HG03066 (cell line): ENCODE measurements around the gene GPR146.
A peak's percentile ranks its signal among the peaks of the same experiment; 100 is the strongest.

ENCODE experiments used
- ATAC-seq: cut with Tn5 transposase; IDR thresholded peaks from one replicate; pipeline ENCODE4 v1.9.1; 2021; ENCODE audit warnings: low read depth; ENCODE audit not compliant: unreplicated experiment

GPR146 gene

DNA sequence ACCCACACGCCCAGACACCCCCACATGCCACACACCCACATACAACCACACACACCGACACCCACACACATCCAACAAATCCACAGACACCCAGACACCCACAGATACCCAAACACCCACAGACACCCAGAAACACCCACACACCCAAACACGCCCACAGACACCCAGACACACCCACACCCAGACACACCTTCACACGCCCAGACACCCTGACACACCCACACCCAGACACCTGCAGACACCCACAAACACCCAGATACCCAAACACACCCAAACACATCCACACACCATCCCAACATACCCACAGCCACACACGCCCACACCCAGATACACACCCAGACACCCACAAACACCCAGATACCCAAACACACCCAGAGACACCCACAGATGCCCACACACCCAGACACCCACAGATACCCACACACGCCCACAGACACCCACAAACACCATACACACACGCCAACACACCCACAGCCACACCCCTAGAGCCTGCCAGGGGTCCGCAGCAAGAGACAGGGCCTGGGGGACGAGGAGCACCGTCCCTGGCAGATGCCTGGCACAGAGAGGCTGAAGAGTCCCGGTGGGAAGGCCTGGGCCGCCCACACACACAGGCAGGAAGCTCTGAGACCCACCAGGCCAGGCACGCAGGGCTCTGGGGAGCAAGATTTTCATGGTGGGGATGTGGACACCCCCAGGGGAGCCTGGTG is 32.9 kb upstream of the GPR146 start:
- no peak for ATAC-seq

DNA sequence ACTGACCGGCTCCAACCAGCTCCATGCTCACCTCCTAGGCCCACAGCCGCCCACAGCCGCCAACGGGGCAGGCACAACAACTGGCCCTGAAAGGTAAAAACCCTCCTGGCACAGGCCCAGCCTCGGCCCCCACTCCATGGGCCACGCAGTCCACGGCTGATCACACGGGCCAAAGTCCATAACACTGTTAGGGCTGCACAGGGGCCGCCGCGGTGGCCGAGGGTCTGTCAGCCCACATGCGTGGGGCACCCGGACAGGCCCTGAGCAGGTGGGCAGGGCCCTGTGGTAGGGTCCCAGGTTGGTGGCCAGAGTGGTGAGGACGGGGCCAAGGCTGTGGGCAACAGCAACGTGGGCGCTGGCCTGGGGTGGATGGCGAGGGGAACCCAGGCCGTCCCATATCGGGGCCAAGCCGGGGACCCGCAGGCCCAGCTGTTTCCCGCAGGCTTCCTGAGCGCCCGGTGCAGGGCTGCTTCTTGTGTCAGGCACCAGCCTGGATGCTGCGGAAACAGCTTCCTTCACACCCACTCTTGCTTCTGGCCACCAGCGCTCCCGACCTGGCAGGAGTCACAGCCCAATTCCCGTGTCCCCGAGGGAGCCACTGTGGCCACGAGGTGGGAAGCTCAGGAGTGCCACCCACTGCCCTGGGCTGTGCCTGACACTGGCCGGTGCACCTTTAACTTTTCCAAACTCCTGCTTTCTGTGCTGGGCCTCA is 32.2 kb upstream of the GPR146 start:
- no peak for ATAC-seq

DNA sequence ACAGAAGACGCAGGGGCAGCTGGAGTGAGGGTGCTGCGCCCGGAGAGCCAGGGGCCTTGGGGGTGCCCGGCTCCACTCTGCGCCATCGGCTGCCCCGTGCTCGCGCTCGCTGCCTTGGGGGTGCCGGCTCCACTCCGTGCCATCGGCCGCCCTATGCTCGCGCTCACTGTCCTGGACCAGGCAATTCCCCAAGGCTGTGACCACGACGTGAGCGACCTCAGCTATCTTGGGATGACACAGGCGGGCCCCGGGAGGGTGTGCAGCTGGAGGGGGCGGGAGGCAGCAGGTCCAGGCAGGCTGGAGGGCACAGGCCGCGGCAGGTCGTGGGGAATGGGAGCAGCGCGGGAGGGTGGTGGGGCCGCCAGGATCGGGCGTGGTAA is 31.6 kb upstream of the GPR146 start:
- no peak for ATAC-seq

DNA sequence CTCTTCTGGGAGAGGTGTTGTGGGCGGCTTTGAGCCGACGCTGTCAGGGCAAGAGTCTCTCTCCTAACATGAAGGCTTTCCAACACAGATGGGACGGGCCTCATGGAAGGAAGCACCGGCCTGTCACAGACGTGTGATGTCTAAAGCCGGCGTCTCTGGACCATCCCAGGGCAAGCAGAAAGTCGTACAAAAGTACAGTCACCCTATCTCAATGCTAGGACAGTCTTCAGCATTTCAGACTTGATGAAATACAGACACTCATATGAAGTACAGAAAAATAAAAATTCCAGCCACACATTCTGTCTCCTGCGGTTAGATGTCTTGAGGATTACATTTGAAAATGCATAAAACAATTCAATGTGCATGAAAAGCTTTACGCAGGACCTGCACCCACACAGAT is 30.8 kb upstream of the GPR146 start:
- ATAC-seq, result no peak

DNA sequence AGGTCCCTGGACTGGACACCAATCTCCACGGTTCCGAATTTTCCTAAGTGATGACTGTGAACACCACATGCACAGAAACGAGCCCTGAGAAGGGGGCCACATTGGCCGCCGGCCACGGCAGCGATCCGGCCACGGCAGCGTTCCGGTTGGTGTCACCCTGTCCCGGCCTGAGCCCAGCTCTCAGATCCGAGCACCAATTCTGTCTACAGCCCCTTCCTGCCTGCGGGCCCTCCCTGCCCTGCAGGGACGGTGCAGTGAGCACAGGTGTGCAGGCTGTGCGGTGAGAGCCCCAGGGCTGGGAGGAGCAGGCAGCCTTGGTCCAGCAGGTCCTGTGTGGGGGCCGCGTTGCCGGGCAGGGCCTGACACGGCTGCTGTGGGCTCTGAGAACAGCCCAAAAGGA is 29.7 kb upstream of the GPR146 start:
- no peak for ATAC-seq

DNA sequence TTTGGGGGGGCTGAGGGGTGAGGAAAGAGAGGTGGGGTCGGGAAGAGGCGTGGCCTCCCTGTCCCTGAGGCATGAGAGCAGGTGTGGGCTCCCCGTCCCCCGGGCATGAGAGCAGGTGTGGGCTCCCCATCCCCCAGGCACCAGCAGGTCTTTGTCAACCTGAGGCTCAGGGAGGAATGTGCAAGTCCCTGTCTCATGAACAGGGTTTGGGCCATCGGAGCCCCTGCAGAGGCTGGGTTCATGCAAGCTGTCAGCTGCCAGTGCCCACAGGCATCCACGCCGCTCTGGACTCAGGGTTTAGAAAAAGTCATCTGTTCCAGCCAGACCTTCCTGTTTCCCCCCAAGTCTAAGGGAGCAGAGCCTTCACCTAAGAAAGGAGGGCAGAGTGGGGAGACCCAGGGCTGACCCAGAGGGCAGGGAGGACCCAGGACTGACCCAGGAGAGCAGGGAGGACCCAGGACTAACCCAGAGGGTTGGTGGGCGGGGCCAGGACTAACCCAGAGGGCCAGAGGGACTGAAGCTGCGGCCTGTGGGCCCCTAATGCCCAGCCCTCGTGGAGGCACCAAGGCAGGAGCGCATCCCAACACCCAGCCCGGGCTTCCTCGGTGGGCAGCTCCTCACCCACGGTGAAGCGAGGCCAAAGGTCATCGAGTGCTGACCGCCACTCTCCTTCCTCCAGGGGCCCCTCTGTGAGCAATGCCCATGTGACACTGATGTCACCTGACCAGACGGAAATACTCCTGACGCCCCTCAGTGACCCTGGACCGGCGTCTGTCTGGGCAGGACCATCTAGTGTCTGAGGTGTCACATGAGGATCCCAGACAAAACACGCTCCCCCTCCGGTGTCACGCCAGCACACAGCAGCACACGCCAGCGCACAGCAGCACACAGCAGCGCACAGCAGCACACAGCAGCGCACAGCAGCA is 28.9 kb upstream of the GPR146 start:
- no peak for ATAC-seq

DNA sequence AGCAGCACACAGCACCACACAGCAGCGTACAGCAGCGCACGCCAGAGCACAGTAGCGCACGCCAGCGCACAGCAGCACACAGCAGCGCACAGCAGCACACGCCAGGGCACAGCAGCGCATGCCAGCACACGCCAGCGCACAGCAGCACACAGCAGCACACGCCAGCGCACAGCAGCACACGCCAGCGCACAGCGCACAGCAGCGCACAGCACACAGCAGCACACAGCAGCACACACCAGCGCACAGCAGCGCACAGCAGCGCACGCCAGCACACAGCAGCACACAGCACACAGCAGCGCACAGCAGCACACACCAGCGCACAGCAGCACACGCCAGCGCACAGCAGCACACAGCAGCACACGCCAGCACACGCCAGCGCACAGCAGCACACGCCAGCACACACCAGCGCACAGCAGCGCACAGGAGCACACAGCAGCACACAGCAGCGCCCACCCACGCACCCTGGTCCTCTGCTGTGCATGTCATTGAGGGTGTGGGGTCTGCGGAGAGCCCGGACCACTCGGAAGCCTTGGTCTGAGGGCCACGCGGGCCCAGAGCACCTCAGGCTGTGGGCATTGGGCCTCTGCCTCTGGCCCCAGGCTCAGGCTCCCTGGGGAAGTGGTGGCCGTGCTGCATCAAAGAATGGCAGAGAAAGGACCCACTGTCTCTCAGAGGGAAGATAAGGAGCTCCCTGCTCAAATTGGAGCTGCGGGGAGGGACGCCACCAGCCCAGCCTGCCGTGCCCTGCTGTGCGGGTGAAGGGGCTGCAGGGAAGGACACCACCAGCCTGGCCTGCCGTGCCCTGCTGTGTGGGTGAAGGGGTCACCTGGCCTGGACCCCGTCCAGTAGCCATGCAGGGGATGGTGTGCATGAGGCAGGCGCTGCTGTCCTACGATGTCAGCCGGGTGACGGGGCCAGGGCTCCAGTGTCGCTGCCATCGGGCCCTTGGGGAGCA is 27.5 kb upstream of the GPR146 start:
- ATAC-seq, result no peak

DNA sequence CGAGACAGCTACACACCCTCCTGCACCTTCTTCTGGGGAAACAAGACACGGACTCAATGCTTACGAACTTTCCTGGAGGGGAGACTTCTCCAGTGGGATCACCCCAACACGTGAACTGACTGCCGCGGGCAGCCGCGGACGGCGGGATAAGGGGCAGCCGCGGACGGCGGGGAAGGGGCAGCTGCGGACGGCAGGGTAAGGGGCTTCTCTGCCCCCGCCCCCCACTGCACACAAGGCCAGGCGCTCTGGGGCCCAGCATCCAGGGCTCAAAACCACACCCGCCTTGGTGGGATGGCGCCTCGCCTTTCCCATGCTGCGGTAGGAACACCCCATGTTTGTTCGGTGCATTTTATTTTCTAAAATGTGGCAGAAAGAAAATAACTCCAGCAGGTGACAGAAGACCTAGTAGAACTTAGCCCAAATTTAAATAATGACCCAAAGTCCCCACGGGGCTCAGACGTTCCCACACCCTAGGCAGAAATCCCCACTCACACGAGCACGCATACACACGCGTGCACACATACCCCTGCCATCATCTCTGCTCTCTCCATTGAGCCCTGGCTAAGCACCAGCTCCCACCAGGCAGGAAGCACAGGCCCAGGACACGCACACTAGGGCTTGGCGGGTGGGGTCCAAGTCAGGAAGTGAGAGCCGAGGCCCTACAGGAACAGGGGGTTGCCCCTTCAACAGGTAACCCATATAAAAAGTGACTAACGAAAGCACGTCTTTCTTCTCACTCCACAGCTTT is 26.6 kb upstream of the GPR146 start:
- no peak for ATAC-seq

DNA sequence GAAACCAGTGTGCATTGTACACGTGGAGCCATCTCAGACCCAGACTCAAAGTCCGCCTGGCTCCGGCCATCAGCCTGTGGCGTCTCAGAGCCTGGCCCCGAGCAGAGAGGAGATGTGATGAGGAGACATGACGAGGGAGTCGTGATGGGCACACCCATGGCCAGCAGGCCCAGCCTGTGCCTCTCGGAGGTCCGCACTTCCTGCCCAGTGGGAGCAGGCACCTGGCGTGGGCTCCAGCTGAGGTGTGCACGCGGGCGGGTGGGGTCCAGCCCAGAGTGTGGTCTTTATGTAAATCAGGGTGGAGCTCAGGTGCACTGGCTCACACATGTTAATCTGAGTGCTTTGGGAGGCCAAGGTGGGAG is 26.0 kb upstream of the GPR146 start:
- no peak for ATAC-seq

DNA sequence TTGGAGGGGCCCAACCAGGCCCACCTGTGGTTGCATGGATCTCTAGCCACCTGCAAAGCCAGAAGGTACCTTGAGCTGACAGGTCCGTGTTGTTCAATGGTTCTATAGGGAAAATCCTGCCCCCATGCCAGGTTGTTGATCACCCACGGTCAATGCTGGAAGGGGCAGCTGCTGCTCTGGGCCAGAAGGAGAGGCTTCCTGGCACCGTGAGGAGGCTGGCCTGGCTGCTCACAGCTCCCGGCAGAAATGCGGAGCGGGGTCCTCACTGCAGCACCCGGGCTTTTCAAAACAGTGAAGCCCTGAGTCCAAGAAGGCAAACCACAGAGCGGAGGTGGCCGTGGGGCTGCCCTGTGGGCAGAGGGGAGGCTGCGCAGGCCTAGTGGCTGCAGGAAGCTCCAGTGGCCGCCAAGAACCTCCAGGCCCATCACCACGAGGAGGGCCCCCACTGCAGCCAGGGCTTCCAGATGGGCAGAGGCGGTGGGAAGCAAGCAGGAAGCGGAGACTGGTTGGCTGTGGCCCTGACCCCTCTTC is 25.0 kb upstream of the GPR146 start:
- ATAC-seq, result no peak

DNA sequence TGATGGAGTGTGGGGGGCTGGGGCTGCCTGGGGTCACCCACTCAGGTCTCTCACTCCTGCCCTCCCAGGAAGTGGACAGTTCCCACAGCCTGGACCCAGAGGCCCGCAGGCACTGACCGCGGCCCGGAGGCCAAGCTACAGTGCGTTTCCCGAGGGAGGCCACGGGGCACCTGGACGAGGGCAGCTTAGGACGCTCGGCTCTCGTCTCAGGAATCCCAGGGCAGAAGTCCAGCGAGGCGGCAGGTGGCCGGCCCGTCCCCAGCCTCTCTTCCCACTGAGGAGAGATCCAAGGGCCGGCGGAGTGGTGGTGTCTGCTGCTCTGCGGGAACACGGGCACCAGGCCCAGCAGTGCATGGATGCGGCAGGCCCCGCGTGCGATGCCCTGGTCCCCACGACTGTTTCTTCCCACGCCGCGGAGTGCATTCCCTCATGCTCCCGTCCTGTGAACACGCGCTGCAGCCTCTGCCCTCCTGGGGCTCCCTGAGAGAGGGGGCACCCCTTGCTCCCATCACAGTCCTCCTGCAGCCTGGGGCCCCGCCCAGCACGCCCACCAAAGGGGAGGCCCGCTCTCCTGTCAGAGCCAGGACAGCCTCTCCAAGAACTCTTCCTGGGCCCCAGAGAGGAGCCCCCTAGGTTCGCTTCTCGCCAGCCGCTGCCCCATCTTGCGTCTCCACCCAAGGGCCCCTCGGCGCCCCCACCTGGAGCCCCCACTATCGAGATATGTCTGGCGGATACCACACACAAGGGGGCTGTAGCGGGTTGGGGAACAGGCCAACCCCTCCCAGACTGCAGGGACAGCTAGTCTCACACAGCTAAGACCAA is 24.3 kb upstream of the GPR146 start:
- ATAC-seq, result no peak

DNA sequence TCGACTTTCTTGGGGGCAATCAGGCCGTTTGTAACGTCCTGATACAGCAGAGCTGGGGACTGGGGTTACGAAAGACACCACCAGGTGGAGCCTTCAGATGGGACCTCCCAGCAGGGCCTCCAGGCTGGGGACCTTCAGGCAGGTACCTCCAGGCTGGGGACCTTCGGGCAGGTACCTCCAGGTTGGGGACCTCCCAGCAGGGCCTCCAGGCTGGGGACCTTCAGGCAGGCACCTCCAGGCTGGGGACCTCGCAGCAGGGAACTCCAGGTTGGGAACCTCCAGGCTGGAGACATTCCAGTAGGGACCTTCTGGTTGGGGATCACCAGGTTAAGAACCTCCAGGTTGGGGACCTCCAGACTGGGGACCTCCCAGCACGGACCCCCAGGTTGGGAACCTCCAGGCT is 23.5 kb upstream of the GPR146 start:
- ATAC-seq, result no peak

DNA sequence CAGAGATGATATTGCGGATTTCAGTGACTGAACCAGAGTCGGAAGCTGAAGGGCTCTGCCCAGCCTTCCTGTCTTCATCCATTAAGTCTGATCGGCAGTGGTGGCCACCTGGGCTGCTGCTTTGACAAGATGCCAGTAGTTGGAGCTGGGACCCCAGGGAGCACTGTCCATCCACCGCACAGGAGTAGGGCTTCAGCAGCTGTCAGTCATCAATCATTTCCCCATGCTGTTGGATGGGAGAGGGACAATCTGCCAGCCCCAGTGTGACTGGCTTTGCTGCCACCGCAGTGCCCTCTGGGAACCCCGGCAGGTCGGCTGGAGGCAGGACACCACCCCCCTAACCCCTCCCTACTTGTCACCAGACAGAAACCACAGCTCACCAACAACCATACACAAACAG is 23.0 kb upstream of the GPR146 start:
- no peak for ATAC-seq

DNA sequence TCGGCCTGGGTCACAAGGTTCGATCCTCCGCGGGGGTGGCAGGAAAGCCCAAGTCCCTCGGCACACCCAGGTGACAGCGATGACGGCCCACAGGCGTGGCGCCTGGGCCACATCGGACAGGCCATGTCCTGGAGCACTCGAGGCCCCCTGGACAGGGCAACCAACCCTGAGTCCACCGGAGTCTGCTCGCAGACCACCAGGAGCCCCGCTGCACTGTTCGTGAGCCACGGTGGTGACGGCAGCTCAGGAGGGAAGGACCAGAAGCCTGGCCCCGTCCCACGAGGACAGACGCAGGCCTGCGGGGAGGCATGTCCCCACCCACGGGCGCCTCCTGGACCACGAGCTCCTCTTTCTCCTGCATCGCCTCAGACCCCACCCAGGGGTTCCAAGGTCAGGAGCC is 22.4 kb upstream of the GPR146 start:
- no peak for ATAC-seq

DNA sequence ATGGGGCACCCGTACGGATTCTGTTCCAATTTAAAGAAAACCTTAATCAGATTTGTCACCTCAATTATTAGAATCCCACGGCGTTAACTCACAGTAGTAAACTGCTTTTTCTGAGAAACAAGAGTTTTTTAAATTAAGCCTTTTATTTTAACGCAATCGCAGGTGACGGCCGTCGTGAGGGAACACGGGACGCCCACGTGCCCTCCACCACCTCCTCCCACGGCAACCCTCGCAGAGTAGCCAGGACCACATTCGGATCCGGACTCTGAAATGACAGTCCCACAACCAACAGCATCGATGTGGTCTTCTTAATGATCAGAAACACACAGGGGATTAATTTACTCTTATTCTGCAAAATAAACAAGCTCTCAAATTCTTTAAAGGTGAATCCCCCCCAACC is 22.0 kb upstream of the GPR146 start:
- no peak for ATAC-seq

DNA sequence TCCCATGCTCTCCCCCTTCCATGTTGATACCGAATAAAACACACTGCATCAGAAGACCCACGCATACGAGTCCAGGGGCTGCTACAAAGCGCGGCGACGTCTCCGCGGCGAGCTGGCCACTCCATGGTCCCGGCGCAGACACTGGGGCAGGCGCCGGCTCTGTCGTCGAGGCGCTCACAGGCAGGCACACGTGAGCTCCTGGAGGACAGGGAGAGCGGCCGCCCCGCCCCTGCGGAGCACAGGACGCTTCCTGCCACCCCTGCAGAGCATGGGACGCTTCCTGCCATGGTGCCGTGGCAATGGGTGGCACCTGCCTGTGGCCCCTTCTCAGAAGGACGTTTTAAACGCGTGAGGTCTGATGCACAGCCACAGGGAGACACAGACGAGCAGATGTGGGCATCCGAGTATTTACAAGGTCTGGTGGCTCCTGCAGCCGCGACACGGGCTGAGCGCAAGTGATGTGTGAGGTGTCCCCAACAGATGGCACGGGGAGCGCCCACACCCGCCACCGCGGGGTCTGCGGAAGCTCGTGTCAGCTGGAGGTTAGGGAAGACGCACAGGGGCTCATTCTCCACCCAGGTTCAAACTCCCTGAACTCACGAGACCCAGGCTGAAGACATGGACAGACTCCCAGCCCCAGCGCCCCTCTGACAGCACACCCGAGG is 21.4 kb upstream of the GPR146 start:
- ATAC-seq, result no peak

DNA sequence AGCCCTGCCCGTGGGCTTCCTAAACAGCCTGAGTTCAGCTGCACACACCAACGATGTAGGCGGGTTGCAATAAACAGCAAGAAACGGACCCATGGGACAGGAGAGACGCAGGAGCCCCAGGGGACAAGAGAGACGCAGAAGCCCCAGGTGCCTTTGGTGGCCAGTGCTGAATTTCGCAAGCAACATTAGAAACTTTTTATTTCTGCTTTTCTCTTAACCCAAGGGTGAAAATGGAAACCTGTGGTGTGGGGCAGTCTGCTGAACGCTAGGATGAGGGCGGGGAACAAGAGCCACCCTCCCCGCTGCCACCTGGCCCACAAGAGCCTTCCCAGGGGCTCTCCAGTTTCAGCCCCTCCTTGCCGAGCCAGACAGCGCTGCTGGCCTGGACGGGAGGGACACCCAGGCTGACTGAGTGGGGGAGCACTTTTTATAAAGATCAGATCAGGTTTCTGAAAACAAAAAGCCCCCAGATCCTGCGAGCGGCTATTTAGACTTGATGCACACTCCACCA is 20.0 kb upstream of the GPR146 start:
- ATAC-seq, result peak; percentile 58
